Nephron progenitor cell (in vitro differentiated cells): ENCODE results near the gene CEP97.
"Not testable (repeated sequence)": the region's sequence is repeated elsewhere in the genome, so short reads cannot be mapped to it uniquely, and the experiment has no call there.

Source experiments
- DNase-seq: peaks from one replicate; pipeline ENCODE4 v3.0.0; 2021
- H3K27ac Mint-ChIP-seq: 2 replicates; pipeline ENCODE4 v1.8.0; 2021; ENCODE audit warnings: mild to moderate bottlenecking, moderate library complexity, mixed read lengths
- H3K27me3 Mint-ChIP-seq: 2 replicates; pipeline ENCODE4 v1.8.0; 2021; ENCODE audit warnings: mild to moderate bottlenecking, low read depth, mixed read lengths; ENCODE audit not compliant: poor library complexity
- H3K36me3 Mint-ChIP-seq: 2 replicates; pipeline ENCODE4 v1.8.0; 2021; ENCODE audit warnings: low read depth, mixed read lengths
- H3K4me1 Mint-ChIP-seq: 2 replicates; pipeline ENCODE4 v1.8.0; 2021; ENCODE audit warnings: mixed read lengths
- H3K4me3 Mint-ChIP-seq: 2 replicates; pipeline ENCODE4 v1.8.0; 2021; ENCODE audit warnings: mild to moderate bottlenecking, moderate library complexity, mixed read lengths
- H3K9me3 Mint-ChIP-seq: 2 replicates; pipeline ENCODE4 v1.8.0; 2021; ENCODE audit warnings: mild to moderate bottlenecking, moderate library complexity, mixed read lengths
- CTCF ChIP-seq: fragments of 200-600 bp; sonication (generic); IDR thresholded peaks from 2 replicates; pipeline ENCODE4 v1.5.0; 2021; ENCODE audit warnings: antibody characterized with exemption

Gene CEP97

GRCh38 chr3:101701696-101702634, 22.4 kb upstream of the CEP97 start:
- no peak for DNase-seq
- Mint-ChIP-seq H3K9me3 (no peaks in the 10 kb centered on the region), H3K27me3 (peaks cover 7% of the 10 kb centered on the region), H3K4me3 (no peak overlapping the region), H3K36me3 (no peaks in the 10 kb centered on the region), H3K27ac (no peak overlapping the region), H3K4me1 (no peaks in the 10 kb centered on the region)
- no peak for TF ChIP-seq CTCF

GRCh38 chr3:101702726-101703125, 21.7 kb upstream of the CEP97 start:
- no peak for TF ChIP-seq CTCF
- DNase-seq, result no peak
- Mint-ChIP-seq H3K9me3 (no peaks in the 10 kb centered on the region), H3K4me3 (no peak overlapping the region), H3K4me1 (no peaks in the 10 kb centered on the region), H3K27me3 (peaks cover 7% of the 10 kb centered on the region), H3K36me3 (no peaks in the 10 kb centered on the region), H3K27ac (no peak overlapping the region)

- TF ChIP-seq CTCF, result no peak
- Mint-ChIP-seq H3K36me3 (no peaks in the 10 kb centered on the region), H3K4me1 (no peaks in the 10 kb centered on the region), H3K27me3 (peaks cover 7% of the 10 kb centered on the region), H3K27ac (no peak overlapping the region), H3K4me3 (no peak overlapping the region), H3K9me3 (no peaks in the 10 kb centered on the region)
- DNase-seq, result no peak
These were observed 21.2 kb upstream of the CEP97 start for GRCh38 chr3:101703169-101703568.

GRCh38 chr3:101704639-101705038, 19.8 kb upstream of the CEP97 start:
- not testable (repeated sequence) for H3K4me1 Mint-ChIP-seq, H3K36me3 Mint-ChIP-seq, DNase-seq, H3K4me3 Mint-ChIP-seq, H3K27me3 Mint-ChIP-seq, H3K9me3 Mint-ChIP-seq, H3K27ac Mint-ChIP-seq

GRCh38 chr3:101709126-101709525, 15.3 kb upstream of the CEP97 start:
- DNase-seq, result no peak
- TF ChIP-seq CTCF, result no peak

GRCh38 chr3:101718455-101718854, 6.0 kb upstream of the CEP97 start:
- H3K4me3 Mint-ChIP-seq, result no peak overlapping the region
- H3K27me3 Mint-ChIP-seq, result no peaks in the 10 kb centered on the region
- no peaks in the 10 kb centered on the region for H3K9me3 Mint-ChIP-seq
- no peak overlapping the region for H3K27ac Mint-ChIP-seq
- DNase-seq, result no peak
- H3K4me1 Mint-ChIP-seq, result peaks cover 5% of the 10 kb centered on the region
- TF ChIP-seq CTCF, result no peak
- no peaks in the 10 kb centered on the region for H3K36me3 Mint-ChIP-seq

More at GRCh38 chr3:101709126-101709525, 15.3 kb upstream of the CEP97 start:
- H3K4me3 Mint-ChIP-seq, result no peak overlapping the region
- peaks cover 6% of the 10 kb centered on the region for H3K4me1 Mint-ChIP-seq
- H3K36me3 Mint-ChIP-seq, result no peaks in the 10 kb centered on the region
- no peaks in the 10 kb centered on the region for H3K9me3 Mint-ChIP-seq
- H3K27ac Mint-ChIP-seq, result no peak overlapping the region
- peaks cover 8% of the 10 kb centered on the region for H3K27me3 Mint-ChIP-seq
